GM12872 (cell line): ENCODE data around the gene EFHC1.

Experiments
- CTCF ChIP-seq: IDR thresholded peaks from 3 replicates; pipeline ENCODE4 v1.5.1; 2011; ENCODE audit warnings: low read depth, mild to moderate bottlenecking, low read length, moderate library complexity; ENCODE audit not compliant: insufficient read depth

The EFHC1 gene

GRCh38 chr6:52390361-52390727 lies 29.8 kb upstream of the EFHC1 start:
- no peak for TF ChIP-seq CTCF

- TF ChIP-seq CTCF = no peak
These were observed 28.5 kb upstream of the EFHC1 start for GRCh38 chr6:52391599-52391998.

GRCh38 chr6:52392944-52393343 lies 27.2 kb upstream of the EFHC1 start:
- no peak for TF ChIP-seq CTCF

DNA sequence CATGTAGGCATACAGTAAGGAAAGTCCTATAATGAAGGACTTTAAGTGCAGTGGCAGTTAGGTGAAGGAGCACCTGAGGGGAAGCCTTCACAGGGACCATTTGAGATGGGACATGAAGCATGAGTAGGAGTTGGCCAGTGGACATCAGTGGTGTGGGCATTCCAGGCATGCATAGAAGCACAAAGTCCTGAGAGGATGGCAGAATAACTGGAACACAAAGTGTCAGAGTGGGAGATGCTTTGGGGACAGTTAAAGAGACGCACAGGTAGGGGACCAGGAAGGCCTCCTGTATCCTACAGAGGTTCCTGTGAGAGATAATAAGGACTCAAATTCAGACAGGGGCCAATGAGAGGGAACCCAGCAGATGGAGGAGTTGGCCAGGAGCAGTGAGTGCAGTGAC lies 26.4 kb upstream of the EFHC1 start:
- no peak for TF ChIP-seq CTCF

GRCh38 chr6:52394251-52394666 lies 25.9 kb upstream of the EFHC1 start:
- no peak for TF ChIP-seq CTCF

DNA sequence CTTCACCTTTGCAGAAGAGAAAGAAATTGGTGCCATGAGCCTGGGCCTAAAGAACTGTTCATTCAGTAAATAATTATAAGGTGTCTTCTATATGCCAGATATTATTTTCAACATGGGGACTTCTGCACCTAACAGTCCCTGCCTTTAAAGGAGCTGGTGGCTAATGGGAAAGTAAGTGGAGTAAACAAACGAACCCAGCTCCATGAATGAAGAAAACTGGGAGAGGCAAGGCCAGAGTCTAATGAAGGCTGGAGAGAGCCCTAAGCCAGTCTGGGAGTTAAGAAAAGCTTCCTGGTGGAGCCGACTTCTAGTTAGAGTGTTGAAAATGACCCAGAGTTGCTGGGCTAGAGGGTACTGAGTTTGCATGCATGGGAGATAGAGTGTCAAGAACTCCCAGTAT lies 24.2 kb upstream of the EFHC1 start:
- no peak for TF ChIP-seq CTCF

- TF ChIP-seq CTCF = peak; percentile 92
These were observed 20.4 kb upstream of the EFHC1 start for GRCh38 chr6:52399511-52400312.
